ENCODE results near the gene USP40.

The USP40 gene

DNA sequence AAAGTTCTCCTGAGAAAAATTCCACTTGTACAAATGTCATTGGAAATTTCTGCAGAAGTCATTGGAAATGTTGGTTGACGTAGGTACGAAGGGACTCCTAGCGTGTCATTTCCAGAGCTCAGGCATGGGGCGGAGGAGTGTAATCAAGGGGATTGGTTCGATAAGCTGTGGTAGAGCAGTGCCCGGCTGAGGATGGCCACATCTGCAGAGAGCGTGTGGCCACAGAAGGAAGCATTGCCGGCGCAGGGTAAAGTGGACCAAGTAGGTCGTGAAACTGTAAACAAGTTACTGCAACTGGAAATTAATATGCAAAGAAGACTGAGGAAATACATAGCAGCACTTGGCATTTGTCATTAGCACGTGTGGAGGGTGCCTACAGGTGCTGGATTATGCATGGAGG lies 110.5 kb downstream of the USP40 start:
- no peak for DNase-seq

DNA sequence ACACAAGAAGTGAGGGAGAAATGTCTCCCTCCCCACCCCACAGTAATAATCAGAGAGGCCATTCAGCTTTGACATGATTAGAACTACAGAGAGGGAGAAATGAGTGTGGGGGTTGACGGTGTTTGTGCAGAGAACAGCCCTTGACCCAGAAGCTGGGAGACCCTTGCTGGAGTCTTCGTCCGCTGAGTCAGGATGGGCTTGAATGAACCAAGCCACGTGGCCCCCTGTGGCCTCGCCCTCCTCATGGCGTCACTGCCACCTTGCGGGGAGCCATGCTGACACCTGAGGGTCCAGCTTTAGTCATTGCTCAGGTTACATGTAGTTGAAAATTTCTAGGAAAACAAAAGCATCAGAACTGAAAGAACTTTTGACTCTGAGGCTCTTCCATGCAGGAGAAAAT lies 111.1 kb downstream of the USP40 start:
- no peak for DNase-seq

DNA sequence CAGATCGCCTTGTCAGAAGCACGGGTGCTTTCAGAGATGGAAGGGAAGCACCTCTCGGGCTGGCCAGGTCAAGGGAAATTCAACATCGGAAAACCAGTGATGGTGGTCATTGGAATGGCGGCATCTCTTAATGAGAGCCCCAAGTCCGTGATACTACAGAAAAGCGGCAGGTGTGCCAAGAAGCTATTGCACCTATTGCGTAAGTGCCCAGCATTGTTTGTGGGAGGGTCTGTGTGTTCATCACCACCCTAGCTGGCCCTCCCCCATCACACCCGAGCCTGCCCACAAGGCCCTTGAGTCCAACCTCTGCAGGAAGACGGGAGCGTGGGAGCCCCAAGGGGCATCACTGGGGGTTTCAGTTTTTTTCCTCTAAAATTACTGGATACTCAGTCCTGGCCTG lies 111.6 kb downstream of the USP40 start:
- no peak for DNase-seq

DNA sequence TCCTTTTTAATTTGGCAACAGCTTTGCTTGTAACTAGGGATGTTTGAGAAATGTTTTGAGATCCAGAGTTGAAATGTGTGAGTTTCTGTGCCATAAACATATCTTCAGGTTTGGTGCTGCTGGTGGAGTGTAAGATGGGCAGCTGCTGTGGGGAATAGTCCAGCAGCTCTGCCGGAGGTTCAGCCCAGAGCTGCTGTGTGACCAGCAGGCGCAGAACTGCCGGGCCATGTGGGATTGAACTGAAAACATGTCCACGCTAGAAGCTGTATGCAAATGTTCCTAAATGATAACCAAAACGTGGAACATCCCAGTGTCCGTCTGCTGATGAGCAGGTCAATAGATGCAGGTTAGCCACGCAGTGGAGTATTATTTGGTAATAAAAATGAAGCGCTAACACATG lies 112.7 kb downstream of the USP40 start:
- no peak for DNase-seq

DNA sequence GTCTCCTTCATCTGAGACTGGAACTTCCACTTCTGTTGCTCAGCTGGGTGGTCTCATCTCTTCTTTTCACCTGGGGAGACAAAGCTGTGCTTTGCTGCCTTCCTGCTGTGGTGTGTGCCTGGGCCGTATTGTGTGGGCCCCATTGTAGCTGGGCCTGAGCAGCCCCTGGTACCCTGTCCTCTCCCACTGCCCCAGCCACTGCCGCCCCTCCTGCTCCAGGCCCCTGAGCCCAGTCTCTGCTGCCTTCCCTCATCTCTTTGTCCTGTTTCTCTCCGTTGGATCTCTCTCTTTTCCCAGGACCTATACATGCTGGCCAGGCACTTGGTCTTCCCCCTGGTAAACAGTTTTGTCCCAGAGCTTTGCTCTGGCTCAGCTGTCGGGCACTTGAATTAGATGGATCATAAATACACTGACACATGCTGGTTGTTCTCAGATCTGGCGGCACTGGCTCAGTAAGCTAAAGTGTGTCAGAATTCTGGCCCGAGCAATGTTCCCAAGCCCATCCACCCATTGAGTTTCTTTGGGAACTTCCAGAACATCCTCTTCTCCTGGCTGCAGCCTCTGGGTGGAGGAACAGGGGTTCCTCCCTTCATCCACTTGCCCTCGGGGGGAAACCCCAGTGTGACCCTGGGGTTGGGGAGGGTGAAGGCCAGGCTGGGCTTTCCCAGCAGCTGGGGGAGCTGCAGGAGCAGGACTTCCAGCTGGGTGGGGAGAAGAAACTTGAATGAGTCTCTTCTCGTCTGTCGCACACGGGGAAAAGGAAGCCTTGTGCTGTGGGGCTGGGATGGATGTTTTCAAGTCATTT lies 113.3 kb downstream of the USP40 start:
- DNase-seq, result peak in 1 of 3 donors; percentile 13

DNA sequence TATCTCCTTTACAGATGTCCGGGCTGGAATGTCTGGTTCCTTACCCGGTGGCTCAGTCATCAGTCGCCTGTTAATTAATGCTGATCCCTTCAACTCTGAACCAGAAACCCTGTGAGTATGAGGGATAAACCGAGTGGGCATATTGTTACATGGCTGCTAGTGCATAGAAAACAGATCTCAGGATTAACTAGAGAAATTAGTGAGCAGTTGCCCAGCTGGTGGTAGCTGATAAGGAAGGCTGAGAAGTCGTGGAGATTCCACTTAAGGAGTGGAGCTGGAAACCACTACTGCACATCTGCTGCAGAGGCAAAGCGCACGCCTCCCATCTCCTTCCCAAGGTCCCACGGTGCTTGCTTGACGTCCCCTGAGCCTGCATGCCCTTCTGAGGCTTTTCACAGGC lies 114.6 kb downstream of the USP40 start:
- no peak for DNase-seq

DNA sequence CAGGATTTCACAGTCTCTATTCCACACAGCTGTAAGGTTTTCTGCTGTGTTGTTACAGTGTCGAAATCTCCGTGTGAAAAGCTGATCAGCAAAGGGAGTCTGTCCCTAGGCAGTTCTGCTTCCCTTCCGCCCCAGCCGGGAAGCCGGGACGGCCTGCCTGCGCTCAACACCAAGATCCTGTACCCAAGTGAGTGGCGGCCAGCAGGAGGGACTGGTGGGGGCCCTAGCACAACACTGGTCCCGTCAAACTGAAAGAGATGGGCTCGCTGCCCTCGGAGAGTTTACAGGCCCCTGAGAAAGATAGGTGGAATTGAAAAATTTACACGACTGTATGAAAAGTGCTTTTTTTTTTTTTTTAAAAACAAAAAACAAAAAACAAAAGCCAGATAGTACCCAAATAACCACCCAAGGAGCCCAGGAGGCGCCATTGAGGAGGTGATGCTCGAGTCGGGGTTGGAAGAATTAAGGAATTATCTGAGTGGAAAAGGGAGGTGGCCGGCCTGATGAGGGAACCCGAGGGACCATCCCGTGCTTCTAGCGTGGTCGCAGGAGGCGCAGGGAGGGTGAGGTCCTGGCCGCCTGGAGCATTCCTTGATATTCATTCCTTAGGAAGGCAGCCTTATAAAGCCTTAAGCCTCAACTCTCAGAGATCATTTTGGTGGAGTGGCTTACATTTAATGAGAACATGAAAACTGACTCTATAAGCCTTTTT lies 115.6 kb downstream of the USP40 start:
- no peak for DNase-seq

DNA sequence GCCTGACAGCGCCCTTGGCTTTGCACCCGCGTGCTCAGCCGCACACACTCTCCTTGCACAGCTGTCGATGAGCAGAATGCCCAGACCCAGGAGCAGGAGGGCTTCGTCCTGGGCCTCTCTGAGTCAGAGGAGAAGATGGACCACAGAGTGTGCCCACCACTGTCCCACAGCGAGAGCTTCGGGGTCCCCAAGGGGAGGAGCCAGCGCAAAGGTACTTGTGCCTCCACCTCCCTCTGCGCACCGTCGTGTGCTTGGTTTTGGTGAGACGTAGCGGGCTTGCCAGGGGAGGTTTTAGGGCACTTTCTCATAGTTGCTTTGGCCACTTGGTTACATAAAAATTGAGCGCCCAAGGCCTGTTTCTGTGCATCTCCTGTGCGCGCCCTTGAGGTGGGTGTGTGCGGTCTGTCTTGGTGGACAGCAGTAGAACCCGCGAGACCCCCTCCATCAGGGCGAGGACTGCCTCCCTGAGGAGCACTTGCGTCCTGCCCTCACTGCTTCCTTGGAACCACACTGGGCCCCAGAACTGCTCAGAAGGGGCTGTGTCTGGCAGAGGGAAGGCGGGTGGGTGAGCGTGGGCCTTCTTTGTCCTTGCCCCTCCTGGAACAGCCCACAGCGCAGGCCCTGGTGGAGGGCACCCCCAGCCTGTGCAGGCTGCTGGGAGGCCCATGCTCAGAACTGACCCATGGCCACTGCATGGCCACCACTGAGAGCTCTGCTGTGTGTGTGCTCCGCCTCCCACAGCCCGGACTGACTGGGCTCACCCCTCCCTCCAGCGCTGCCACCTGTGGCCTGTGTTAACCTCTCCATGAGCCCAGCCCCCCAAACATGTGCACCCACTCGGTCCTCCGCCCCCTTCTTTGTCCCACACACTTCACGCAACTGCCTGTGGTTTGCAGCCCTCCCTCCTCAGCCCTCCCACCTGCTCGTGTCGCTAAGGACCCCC lies 116.4 kb downstream of the USP40 start:
- DNase-seq, result no peak

DNA sequence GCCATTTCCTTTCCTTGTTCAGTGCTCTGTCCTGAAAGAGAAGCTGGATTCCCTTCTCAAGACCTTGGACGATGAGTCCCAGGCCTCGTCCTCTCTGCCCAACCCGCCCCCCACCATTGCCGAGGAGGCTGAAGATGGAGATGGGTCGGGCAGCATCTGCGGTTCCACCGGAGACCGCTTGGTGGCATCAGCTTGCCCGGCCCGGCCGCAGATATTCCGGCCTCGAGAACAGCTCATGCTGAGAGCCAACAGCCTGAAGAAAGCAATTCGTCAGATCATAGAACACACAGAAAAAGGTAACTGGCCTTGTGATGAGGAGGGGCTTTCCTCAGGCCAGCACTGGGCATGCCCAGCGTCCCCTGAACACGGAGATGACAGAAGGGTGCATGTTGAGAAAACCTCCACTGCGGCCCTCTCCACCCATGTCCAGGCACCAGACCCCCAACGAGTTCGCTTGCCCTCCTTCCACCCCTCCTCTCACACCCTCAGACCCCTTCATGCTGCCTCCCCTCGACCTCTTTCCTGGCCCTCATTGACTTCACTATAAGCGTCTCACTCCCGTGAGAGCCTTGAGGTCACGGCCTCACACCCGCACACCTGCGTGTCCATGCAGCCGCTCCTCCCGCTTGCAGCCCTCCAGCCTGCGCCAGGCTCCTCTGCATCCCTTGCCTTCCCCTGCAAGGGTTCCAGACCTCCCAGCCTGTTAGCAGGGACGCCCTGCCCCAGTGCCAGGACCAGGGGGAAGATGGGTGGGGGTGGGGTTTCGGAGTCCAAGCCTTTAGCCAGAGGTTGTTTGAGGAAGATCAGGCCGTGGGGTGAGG lies 117.3 kb downstream of the USP40 start:
- peak in 1 of 3 donors; percentile 16 for DNase-seq

DNA sequence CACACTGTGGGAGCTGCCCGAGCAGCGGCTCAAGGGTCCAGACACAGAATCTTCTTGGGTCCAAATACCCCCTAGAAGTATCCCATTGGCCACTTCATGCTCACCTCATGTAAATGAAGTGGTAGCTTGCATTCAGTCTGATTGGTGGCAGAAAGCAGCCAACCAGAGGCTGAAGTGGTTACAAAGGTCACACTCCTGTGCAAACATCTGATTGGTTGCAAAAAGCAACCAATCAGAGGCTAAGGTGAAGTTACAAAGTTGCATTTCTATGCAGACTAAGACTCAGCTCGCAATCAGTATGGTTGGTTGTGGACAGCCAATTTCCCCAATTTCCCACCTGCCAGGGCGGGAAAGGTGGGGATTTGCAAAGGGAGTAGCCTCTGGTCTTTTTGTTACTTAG lies 118.0 kb downstream of the USP40 start:
- DNase-seq, result no peak

DNA sequence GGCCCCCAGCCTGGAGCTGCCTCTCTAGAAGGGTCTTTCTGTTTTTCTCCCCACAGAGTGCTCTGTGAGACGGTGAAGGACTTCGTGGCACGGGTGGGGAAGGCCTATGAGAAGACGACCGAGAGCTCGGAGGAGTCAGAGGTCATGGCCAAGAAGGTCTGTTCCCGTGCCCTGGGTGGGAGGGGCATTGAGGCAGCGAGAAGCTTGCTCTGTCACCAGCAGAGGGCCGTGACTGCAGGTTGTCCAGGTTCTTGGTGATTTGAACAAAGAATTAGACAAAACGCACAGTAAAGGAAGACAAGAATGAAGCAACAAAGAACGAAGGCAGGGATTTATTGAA lies 118.4 kb downstream of the USP40 start:
- DNase-seq, result no peak

DNA sequence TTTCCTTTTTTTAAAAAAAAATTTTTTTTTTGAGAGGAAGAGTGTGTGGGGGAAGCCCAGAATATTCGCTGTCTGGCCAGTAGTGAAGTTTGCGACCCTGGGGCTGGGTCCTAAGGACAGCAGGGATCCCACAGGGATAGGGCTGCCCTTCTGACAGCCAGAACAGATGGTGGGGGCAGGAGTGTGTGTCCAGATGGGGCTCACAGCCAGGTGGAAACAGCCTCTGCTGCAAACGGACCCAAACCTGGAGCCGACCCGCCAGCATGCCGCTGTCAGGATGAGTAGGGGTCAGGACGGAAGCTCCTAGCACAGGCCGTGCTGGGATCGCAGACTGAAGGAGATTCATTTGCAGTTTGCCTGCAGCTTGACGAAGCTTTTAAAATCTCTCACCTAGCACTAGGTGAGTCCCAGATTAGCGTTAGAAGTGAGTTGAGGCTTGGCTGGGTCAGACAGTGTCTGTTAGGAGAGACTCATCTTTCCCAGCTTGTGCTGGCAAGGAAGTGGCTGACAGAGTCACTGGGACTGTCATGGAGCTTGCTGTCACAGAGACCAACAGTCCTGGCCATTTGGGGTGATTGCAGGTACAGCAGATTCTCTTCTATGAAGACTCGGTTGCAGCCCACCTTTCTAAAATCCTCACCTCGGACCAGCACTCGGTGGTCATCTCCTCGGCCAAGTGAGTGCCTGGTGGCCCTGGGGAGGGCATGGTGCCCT lies 118.9 kb downstream of the USP40 start:
- no peak for DNase-seq

DNA sequence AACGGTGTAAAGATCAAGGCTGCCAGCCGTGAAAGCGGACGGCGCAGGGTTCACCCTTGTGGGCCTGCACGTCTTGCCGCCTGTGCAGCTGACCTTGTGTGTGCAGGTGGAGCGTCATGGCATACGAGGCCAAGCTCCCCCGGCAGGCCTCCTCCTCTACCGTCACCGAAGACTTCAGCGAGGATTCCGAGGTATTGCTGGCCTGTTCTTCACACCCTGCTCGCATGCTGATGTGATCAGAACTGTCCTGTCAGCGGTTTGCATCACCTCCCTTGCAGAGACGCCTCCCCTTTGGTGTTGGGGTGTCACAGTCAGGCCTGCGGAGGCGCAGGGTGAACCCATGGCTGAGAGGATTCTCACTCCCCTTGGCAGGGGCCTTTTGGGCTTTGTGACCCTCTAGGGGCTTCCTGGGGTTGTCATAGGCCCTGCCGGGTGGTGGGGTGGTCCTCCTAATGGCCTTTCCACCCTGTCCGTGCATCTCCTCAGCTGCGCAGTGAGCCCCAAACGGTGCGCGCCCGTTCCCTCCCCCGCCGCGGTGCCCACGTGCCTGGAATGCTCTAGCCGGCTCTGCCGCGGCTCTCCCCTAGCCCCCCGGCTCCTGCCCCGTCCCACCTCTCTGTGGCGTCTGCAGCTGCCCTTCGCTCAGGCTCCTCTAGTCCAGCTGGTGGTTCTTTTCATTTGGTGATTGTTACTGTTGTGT lies 119.8 kb downstream of the USP40 start:
- no peak for DNase-seq

DNA sequence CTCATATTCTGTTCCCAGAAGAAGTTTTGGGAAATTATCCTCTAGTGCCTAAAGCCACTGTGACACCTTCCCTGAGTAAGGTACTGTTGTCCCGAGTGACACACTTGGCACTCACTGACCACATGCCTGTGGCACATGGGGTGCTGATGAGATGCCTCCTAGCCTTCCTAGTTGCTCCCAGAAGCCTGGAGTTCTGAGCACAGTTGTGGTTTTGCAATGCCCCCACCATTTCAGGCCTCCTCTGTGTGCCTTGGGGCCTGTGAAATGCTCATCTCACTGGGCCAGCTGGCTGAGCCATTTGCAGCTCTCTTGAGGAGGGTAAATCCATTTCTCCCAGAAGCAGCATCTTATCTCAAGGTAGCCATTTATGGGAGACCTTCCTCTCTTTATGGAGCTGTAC lies 120.5 kb downstream of the USP40 start:
- DNase-seq, result no peak

DNA sequence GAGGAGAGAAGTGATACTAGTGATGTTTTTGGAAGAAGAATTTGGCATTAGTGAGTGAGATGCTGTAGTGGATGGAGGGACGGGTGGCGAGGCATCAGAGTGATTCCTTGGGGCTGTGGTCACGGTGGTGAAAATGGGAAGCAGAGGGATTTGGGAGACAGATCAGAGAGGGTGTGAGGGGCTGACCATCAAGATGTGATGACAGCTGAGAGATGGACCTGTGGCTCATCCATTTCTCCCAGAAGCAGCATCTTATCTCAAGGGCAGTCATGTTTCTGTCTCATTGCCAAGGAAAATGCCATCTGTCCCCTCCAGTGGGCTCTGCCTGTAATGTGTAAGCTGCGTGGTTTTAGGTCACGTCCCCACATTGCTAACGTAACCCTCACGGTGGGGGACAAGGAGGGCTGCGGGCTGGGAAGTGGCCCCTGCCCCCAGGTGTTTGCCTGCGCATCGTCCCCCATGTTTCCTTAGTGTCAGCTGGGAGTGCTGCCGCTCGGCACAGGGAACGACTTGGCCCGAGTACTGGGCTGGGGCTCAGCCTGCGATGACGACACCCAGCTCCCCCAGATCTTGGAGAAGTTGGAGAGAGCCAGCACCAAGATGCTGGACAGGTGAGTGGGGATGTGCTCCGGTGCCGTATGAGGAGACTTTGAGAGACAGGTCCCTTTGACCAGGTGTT lies 121.3 kb downstream of the USP40 start:
- DNase-seq, result no peak

DNA sequence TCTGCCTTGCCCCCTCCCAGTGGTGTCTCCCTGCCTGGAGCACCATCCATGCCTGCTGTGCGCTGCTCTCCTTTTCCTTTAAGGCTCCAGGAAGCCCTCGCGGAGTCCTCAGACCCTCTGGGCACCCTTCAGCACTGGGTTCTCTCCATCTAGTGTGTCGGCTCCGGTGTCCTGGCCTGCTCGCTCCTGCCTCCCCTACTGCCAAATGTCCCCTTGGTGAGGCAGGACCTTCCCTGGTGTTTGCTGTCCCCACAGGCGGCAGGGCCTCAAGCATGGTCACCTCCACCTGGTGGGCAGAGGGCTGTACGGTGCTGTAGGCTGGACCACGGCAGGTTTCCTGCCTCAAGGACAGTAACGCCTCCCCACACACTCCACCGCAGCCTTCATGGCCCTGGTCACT lies 122.1 kb downstream of the USP40 start:
- no peak for DNase-seq

DNA sequence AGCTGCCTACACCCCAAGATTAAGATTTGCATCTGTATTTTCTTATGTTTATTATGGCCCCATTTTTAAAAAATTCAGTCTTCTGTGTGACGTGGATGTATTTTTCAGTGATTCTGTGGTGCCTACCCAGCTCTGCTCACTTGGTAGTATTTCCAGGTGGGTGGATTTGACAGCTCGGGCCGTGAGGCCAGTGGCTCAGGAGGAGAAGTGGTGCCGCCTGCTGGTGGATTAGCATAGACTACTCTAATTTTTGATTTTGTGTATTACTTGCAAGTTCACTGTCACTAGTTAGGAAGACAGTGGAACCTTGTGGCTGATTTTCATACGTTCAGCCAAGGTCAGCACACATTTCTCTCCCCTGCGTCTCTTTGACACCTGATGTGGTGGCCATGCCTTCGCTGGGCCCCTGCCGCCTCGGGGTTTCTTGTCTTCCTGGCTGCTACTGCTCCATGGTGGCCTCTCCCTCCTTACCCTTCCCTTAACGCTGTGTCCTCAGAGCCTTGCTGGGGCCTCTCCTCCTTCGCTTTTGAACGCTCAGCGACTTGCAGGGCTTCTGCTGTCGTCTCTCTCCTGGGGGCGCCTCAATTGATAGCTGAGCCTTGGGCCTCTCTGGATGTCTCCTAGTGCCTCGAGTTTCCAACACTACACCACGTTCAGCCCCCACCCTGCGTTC lies 122.9 kb downstream of the USP40 start:
- peak; percentile 79 to 87 (median 84) for DNase-seq

DNA sequence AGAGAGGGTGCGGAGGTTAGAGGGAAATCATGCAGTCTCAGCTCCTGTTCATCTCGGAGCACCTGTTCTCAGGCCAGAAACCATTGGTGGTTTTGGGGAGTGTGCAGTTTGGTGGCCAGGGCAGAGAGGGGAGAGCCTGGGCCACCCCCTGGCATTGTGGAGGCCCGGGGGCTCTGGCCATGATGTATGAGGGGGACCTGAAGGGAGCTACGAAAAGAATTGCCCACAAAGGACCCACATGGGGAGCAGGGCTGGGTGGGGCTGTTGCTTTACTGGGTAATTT lies 124.6 kb downstream of the USP40 start:
- no peak for DNase-seq

DNA sequence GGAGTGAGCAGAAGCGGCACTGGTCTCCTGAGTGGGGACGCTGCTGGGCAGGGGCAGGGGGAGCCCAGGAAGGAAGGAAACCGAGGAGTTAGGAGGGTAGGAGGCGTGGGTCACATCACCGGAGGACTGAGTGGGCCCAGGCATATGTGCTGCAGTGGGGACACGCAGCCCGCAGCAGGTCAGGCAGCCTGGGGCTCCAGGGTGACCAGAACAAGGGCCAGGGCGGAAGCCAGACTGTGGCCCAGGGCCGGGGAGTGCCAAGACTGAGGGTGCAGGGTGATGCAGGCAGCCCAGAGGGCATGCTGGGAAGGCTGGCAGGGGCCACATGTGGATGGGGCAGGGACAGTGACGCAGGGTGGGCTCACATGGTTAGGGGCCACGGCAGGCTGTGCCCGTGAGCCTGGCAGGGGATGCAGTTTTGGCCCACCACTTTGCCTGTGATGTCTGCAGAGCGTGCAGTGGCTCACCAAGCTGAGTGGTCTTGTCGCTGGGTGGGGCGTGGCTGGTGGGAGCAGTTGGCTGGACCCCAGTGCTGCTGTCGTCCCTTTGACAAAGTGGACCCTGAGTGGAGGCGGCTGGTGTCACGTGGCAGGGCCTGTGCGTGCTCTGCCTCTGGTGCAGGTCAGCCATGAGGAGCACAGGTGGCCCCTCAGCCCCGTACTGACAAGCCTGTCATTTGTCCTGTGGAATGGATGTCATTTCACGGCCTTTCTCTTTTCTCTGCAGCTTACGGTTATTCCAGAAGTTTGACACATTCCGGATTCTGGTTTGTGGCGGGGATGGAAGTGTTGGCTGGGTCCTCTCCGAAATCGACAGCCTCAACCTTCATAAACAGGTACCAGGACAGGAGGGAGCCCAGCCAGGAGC lies 125.2 kb downstream of the USP40 start:
- DNase-seq, result no peak

Data from suppressor macrophage treated with lipopolysaccharide for 1 hour (primary cell).